Stimulated activated CD4-positive, alpha-beta T cell treated with anti-CD3 and anti-CD28 coated beads, TNF-alpha, amount 100 ng/mL, for 48 hours (primary cell): ENCODE data around the gene MRPL1.
"Not testable (repeated sequence)": the region's sequence is repeated elsewhere in the genome, so short reads cannot be mapped to it uniquely, and the experiment has no call there.

Experiments
- DNase-seq, 3 donors: peaks; one replicate each; pipeline ENCODE4 v3.0.0-alpha.2; 2020; ENCODE audit warnings: low read depth in 3 of 3

Gene MRPL1

DNA sequence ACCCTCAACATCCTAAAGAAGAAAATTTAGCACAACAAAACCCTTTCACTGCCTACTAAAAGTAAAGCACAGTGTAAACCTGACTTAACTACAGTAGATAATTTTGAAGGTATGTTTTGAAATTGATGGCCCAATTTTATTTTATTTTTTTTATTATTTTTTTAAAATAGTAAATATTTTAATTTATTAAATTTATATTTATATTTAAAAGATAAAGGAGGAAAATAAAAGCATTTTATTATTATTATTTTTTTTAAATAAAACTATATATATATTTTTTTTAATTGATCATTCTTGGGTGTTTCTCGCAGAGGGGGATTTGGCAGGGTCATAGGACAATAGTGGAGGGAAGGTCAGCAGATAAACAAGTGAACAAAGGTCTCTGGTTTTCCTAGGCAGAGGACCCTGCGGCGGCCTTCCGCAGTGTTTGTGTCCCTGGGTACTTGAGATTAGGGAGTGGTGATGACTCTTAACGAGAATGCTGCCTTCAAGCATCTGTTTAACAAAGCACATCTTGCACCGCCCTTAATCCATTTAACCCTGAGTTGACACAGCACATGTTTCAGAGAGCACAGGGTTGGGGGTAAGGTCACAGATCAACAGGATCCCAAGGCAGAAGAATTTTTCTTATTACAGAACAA lies 120.4 kb downstream of the MRPL1 start:
- not testable (repeated sequence) for DNase-seq

DNA sequence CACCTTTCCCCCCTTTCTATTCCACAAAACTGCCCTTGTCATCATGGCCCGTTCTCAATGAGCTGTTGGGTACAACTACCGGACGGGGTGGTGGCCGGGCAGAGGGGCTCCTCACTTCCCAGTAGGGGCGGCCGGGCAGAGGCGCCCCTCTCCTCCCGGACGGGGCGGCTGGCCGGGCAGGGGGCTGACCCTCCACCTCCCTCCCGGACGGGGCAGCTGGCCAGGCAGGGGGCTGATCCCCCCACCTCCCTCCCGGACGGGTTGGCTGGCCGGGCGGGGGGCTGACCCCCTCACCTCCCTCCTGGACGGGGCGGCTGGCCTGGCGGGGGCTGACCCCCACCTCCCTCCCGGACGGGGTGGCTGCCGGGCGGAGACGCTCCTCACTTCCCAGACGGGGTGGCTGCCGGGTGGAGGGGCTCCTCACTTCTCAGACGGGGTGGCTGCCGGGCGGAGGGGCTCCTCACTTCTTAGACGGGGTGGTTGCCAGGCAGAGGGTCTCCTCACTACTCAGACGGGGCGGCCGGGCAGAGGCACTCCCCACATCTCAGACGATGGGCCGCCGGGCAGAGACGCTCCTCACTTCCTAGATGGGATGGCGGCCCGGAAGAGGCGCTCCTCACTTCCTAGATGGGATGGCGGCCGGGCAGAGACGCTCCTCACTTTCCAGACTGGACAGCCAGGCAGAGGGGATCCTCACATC lies 121.1 kb downstream of the MRPL1 start:
- not testable (repeated sequence) for DNase-seq

GRCh38 chr4:77989968-77990367 lies 127.3 kb downstream of the MRPL1 start:
- no peak for DNase-seq

DNA sequence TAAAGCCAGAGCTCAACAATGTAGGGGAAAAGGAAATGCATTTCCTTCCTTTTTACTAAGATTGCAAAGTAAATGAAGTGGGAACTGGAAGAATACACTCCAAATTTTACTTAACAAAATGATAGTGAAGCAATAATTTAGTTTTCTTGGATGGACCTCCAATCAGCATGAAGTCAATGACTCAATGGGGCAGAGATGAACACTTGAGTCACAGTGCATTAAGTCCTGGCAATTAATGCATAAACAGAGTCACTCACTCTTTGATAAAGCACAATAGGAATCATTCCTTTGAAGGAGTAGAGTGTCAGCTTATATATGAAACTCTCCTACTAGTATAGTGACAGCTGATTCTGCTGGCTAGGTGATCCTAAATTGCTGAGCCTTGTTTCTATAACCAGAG lies 127.8 kb downstream of the MRPL1 start:
- DNase-seq, result no peak

DNA sequence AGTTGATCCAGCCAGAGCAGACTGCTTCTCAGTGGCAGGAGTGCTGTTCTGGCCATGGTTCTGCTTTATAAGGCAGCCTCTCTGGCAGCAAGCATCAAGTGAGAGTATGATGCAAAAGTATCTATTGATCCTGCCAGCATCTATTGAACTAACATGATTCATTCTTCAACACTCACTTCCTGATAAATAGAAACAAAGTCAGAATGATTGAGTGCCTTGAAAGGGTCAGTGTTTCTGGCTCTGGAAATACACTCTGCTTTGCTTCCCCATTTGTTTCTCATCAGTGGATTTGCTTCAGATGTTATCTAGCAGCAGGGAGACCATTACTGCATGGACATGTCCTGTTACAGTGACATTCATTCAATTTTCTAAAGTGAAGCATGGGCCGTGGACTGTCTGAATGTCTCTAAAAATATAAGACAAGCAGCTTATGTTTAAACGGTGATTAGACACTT lies 128.3 kb downstream of the MRPL1 start:
- DNase-seq, result no peak

GRCh38 chr4:77992581-77992980 lies 130.0 kb downstream of the MRPL1 start:
- no peak for DNase-seq

- DNase-seq, result no peak
Measured at GRCh38 chr4:77994194-77994721, 131.6 kb downstream of the MRPL1 start.

- DNase-seq, result no peak
Measured at GRCh38 chr4:77996076-77996475, 133.4 kb downstream of the MRPL1 start.

GRCh38 chr4:78001531-78001930 lies 138.9 kb downstream of the MRPL1 start:
- DNase-seq, result no peak

- DNase-seq, result no peak
Measured at GRCh38 chr4:78002260-78002659, 139.6 kb downstream of the MRPL1 start.
